ENCODE measurements around the gene EEF1G.
"Not testable (repeated sequence)": the region's sequence is repeated elsewhere in the genome, so short reads cannot be mapped to it uniquely, and the experiment has no call there.

Gene EEF1G

DNA sequence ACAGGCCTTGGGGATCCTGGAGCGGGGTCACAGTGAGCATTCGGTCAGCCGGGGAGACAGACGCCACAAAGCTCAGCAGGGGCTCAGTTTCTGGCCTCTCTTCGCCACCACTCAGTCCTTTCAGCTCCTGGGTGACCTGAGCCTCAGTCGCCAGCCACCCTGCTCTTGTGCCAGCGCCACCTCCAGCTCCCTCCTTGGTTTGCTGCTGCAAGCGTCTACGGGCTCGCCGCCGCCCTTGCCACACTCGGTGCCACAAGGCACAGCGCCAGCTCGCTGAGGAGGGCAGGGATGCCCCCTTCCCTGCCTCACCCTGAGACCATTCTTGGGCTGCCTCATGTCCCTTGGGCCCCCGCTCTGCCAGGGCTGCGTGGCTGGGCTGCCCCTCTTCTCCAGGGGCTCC is 1.5 kb upstream of the EEF1G start:
- DNase-seq, result no peak

DNA sequence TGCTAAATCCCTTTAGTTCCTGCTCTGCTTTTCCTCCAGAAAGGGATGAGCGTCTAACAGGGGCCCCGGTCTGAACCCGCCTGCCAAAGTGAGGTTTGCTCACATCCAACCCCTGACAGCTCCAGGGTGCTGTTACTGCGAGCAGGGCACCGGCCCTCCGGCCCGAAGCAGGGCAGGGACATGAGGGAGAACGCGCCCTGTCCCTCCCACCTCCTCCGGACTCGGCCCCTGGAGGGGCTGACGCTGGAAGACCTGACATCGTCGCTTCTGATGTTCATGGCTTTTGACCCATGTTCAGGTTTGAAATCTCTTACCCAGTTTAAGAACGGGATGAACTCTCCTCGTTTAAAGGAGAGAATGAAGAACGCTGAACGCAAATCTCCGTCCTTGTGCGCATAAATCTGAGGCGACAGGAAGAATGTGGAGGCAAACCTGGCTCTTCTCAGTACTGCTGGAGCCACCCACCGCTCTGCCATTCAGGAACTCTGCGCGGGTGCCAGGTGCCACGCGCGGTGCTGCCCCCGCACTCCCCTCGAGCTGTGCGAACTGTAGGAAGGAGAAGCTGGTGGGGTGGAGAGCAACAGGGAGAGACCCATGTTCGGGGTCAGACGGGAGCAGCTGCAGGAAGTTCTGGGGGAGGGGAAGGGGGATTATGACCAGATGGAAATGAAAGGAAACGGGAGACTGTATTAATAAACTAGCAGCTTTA is 826 bp upstream of the EEF1G start:
- DNase-seq, result no peak

DNA sequence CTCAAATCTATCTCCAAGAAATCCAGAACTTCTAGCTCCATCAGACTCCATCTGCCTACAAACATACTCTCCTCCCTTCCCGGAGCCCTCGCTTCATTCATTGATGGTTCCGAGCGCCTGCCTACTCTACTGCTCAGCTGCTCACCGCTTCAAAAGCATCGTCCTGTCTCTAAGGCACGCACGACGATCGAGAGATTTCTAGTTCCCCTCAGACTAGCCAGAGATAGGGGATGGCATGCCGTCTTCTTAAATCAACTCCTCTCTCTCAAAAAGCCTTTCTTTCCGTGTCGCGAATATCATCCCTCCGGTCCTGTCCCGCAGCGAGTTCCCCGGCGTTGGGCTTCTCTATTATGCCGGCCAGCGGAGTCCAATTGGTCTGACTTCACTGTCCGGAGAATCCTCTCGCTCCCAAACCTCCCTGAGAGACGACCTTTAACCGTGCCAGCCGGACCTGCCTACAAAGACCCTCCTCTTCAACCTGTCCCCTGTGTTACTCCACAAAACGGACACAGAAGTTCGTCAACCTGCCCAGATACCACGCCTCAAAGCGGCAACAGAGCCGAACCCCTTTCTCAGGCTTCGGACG is 592 bp downstream of the EEF1G start:
- peak in 1 of 5 donors; percentile 34 for DNase-seq

GRCh38 chr11:62572431-62572830 is 1.3 kb downstream of the EEF1G start:
- no peak for DNase-seq

- not testable (repeated sequence) for DNase-seq
These were observed 2.2 kb downstream of the EEF1G start for GRCh38 chr11:62571493-62571892.

GRCh38 chr11:62570903-62571302 is 2.8 kb downstream of the EEF1G start:
- not testable (repeated sequence) for DNase-seq

GRCh38 chr11:62569611-62570010 is 4.1 kb downstream of the EEF1G start:
- DNase-seq, result no peak

DNA sequence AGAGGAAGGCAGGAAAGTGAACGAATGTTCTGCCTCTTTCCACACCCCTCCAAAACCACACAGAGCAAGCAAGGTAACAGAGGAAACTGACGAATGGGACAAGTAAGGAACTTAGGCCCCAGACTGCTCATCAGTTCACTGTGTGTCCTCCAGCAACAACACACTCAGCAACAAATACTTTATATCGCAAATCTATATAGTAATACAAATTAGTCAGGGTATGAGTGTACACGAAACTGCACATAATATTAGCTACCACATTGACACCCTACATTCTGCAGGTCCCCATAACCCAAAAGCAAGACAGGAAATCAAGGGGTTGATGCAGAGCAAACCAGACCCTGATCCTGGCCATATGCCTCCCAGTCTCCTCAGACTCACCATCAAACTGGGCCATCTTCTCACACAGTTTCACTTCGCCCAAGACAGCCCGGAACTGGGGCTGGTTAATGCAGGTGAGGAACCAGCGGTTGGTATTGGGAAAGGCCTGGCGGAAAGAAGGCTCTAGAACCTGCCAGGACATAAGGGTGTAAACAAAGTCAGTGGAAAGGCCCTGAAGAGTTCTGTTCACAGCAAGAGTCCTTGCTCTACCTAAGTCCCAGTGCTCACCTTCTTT is 6.6 kb downstream of the EEF1G start:
- DNase-seq, result no peak

- no peak for DNase-seq
These were observed 7.4 kb downstream of the EEF1G start for GRCh38 chr11:62566247-62566646.

- DNase-seq, result no peak
These were observed 8.4 kb downstream of the EEF1G start for GRCh38 chr11:62565100-62565802.

GRCh38 chr11:62561677-62562230 is 11.9 kb downstream of the EEF1G start:
- not testable (repeated sequence) for DNase-seq

GRCh38 chr11:62560566-62561103 is 13.1 kb downstream of the EEF1G start:
- DNase-seq, result peak; percentile 56 to 78 (median 72)

GRCh38 chr11:62559626-62560025 is 14.1 kb downstream of the EEF1G start:
- DNase-seq, result not testable (repeated sequence)

- no peak for DNase-seq
These were observed 14.5 kb downstream of the EEF1G start for GRCh38 chr11:62559204-62559603.

- DNase-seq, result no peak
These were observed 15.0 kb downstream of the EEF1G start for GRCh38 chr11:62558669-62559068.

GRCh38 chr11:62556875-62557631 is 16.6 kb downstream of the EEF1G start:
- peak in 2 of 5 donors; percentile 39 to 95 for DNase-seq

- peak; percentile 66 to 96 (median 78) for DNase-seq
These were observed 17.4 kb downstream of the EEF1G start for GRCh38 chr11:62556108-62556874.

- DNase-seq, result peak; percentile 44 to 84 (median 71)
These were observed 18.1 kb downstream of the EEF1G start for GRCh38 chr11:62555464-62556107.

GRCh38 chr11:62554387-62555167 is 19.1 kb downstream of the EEF1G start:
- no peak for DNase-seq

DNA sequence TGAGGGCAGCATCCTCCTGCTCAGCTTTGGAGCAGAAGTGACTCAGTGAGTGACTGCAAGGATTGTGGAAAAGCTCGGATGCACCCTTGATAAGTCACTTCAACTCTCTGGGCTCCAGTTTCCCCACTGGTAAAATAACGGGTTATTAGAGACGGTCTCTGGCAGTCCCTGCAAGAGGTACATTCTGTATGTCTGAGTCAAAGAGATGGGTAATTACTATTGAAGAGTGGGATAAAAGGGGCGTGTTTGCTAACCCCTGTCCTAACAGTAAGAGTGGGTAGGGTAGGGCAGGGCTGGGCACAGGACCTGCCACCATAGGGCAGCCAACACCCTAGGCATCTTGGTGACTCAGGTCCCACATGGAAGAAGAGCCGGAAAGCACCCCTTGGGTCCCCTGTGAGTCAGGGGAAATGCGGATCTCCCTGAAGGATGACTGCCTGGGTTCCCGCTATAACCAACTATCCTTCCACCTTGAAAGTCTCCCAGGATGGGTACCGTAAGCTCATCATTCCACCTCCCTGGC is 19.8 kb downstream of the EEF1G start:
- no peak for DNase-seq

All from T-helper 1 cell (primary cell).